Kidney (tissue), 14 donors: Measurements from ENCODE around the gene KCNQ1. TPM values are rescaled to one million over a fixed set of nuclear protein-coding genes. Genes with fewer than 3 reads are reported as not detected.

Experiments
- DNase-seq, 5 donors: peaks; one replicate each; pipeline ENCODE4 v3.0.0-alpha.2; 2013 to 2020
- FAIRE-seq: peaks from 2 replicates; lab custom pipeline; 2012; peaks lifted over from hg19 to GRCh38; lab: Jason Lieb, UNC
- H3K27ac ChIP-seq, 2 donors: one replicate each; pipeline ENCODE4 v1.7.0; 2013; ENCODE audit warnings: low read depth in 2 of 2, low read length in 2 of 2, inconsistent platforms in 1 of 2
- H3K27me3 ChIP-seq: one replicate; pipeline ENCODE4 v1.7.1; 2013; ENCODE audit warnings: low read length, inconsistent platforms; ENCODE audit not compliant: control insufficient read depth, insufficient read depth
- H3K36me3 ChIP-seq, 3 donors: one replicate each; pipeline versions ENCODE4 v1.7.0 to v1.7.1; 2013; ENCODE audit warnings: low read length in 3 of 3, control low read depth in 1 of 3, inconsistent platforms in 1 of 3; ENCODE audit not compliant: insufficient read depth in 3 of 3, control insufficient read depth in 2 of 3
- H3K4me1 ChIP-seq, 3 donors: one replicate each; pipeline versions ENCODE4 v1.7.0 to v1.7.1; 2013; ENCODE audit warnings: low read length in 3 of 3, inconsistent platforms in 1 of 3, low read depth in 1 of 3; ENCODE audit not compliant: control insufficient read depth in 2 of 3, insufficient read depth in 2 of 3
- H3K4me3 ChIP-seq, 3 donors: one replicate each; pipeline versions ENCODE4 v1.7.0 to v1.8.1; 2013; ENCODE audit warnings: low read length in 3 of 3, control low read depth in 1 of 3, inconsistent platforms in 1 of 3
- H3K9ac ChIP-seq, 3 donors: one replicate each; pipeline versions ENCODE4 v1.7.0 to v1.7.1; 2013; ENCODE audit warnings: low read length in 3 of 3, control low read depth in 1 of 3, inconsistent platforms in 1 of 3
- H3K9me3 ChIP-seq, 3 donors: one replicate each; pipeline versions ENCODE4 v1.7.0 to v1.7.1; 2013; ENCODE audit warnings: low read length in 3 of 3, control low read depth in 1 of 3, inconsistent platforms in 1 of 3; ENCODE audit not compliant: control insufficient read depth in 2 of 3, insufficient read depth in 1 of 3
- CTCF ChIP-seq: IDR thresholded peaks from 3 replicates; pipeline ENCODE4 v1.5.1; 2012; ENCODE audit warnings: mild to moderate bottlenecking, moderate library complexity, borderline replicate concordance; ENCODE audit not compliant: insufficient read depth; ENCODE audit errors: extremely low read depth
- intact Hi-C: fragments of 100-400 bp; cut with DNase I; formaldehyde crosslinking; loops from one replicate; pipeline ENCODE4 v1.11.1; 2022
- polyA plus RNA-seq: library from polyadenylated mRNA; stranded (reverse); fragments of 350-450 nt; fragmentation: Illumina TruSeq; extraction: RNeasy Lipid Tissue Mini Kit (QIAGEN cat#74804); gene quantifications from one replicate; pipeline ENCODE4 v1.2.3, GENCODE V29; 2014; ENCODE audit warnings: low read depth, low replicate concordance; ENCODE audit not compliant: insufficient read depth
- total RNA-seq: library from RNA; stranded (reverse); fragmentation: NEBNext Ultra II Directional; extraction: Animal tissue kit (Norgen Biotek cat#: 25700); gene quantifications from one replicate; pipeline ENCODE4 v1.2.1, GENCODE V29; 2021
- donor health status: control.
- donor health status: control.
- donor health status: control.
- donor health status: control.
- donor health status: control.
- donor health status: DM: yes; HTN: yes; CAD: no.
- donor health status: Normal renal cell carcinoma (clear cell type).

The KCNQ1 gene
- total and polyA plus RNA-seq, 2 donors from 2014 or later = 45.5 to 49.4 TPM

DNA sequence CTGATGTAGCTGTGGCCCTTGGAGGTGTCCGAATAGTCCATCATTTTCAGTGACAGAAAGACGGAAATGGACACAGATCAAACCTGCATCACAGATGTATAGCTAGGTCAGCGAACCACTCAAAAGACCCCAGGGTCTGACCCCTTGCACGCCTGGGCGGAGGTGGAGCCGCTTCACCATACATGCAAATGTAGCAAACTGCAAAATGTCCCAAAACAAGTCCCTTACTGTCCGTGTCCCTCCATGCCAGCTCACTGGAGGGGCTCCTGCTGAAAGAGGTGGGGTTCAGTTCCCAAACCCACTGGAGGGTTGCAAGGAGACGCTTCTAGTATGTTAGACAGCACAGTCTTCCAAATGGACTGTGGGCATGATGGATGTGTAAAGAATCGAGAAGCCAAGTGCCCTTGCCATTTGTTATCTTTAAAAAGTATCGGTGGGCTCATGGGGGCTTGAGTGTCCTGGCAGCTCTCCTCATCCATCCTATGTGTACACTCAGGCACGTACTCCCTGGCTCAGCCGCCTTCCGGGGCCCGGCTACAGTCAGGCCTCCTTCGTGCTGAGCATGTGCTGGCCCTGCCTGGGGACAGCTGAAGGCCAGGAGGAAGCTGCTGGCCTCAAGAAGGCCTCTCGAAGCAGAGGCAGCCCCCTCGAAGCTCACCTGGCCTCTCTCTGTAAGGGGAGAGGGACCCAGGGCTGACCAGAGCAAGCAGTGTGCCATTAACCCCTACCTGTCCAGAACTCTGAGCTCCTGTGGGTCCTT, 275.2 kb downstream of the KCNQ1 start:
- H3K4me1 ChIP-seq = peaks cover 0 to 4% (median 3%) of the 10 kb centered on the region in 3 donors
- peak in 2 of 5 donors; percentile 39 to 59 for DNase-seq
- H3K27me3 ChIP-seq = no peaks in the 10 kb centered on the region
- H3K4me3 ChIP-seq = no peak overlapping the region
- intact Hi-C loops = no loop called here
- no peak for TF ChIP-seq CTCF
- FAIRE-seq = no peak
- H3K36me3 ChIP-seq = no peaks in the 10 kb centered on the region
- no peaks in the 10 kb centered on the region for H3K9me3 ChIP-seq
- H3K27ac ChIP-seq = no peak overlapping the region
- H3K9ac ChIP-seq = no peak overlapping the region

- TF ChIP-seq CTCF = no peak
- H3K9ac ChIP-seq = no peak overlapping the region
- H3K4me3 ChIP-seq = no peak overlapping the region
- no peaks in the 10 kb centered on the region for H3K36me3 ChIP-seq
- peaks cover 0 to 13% (median 13%) of the 10 kb centered on the region in 3 donors for H3K4me1 ChIP-seq
- intact Hi-C loops = no loop called here
- peak in 1 of 5 donors; percentile 71 for DNase-seq
- no peaks in the 10 kb centered on the region for H3K9me3 ChIP-seq
- H3K27ac ChIP-seq = no peak overlapping the region
- FAIRE-seq = no peak
- no peaks in the 10 kb centered on the region for H3K27me3 ChIP-seq
Observed at GRCh38 chr11:2721210-2721916, 276.6 kb downstream of the KCNQ1 start.

DNA sequence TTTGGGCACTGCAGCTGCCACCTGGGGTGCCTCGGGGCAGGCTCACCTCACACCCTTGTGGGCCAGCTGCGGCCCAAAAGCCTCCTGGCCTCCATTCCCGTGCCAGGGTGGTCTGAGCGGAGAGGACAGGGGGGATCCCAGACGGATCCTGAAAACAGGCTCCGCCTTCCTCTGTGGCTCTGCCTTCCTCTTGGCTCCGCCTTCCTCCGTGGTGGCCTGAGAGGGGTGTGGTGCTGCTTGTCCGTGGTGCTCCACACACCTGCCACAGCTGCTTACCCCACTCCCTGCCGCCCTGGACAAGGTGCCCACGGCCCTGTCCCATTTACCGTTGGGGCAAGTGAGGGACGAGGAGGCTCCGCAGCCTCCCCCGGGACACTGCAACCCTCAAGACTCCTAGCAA, 278.1 kb downstream of the KCNQ1 start:
- TF ChIP-seq CTCF = no peak
- no peaks in the 10 kb centered on the region for H3K9me3 ChIP-seq
- no peak overlapping the region for H3K27ac ChIP-seq
- no peaks in the 10 kb centered on the region for H3K27me3 ChIP-seq
- H3K4me1 ChIP-seq = peaks cover 0 to 17% (median 13%) of the 10 kb centered on the region in 3 donors
- H3K4me3 ChIP-seq = no peak overlapping the region
- FAIRE-seq = no peak
- H3K36me3 ChIP-seq = no peaks in the 10 kb centered on the region
- no peak overlapping the region for H3K9ac ChIP-seq
- intact Hi-C loops = no loop called here
- no peak for DNase-seq
